ENCODE measurements around the gene LCE4A.

The LCE4A gene

GRCh38 chr1:152745765-152746444 is 37.9 kb downstream of the LCE4A start:
- no peak for DNase-seq

- DNase-seq: no peak
Measured at GRCh38 chr1:152747831-152748230, 39.9 kb downstream of the LCE4A start.

DNA sequence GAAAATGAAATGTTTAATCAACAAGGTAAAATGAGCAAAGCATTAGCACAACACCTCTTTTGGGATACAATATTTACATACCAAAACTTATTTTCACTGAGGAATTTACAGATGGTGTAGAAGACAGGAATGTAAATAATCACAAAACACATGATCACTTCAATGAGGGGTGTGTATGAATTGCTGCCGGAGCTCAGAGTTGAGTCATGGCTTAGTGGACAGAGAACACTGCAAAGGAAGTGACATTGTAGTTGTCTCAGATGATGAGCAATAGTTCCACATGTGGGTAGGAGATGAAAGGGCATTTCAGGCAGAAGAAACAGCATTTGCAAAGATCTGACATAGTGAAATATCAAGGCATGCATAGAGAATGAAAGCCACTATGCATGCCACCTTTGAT is 44.3 kb downstream of the LCE4A start:
- no peak for DNase-seq

DNA sequence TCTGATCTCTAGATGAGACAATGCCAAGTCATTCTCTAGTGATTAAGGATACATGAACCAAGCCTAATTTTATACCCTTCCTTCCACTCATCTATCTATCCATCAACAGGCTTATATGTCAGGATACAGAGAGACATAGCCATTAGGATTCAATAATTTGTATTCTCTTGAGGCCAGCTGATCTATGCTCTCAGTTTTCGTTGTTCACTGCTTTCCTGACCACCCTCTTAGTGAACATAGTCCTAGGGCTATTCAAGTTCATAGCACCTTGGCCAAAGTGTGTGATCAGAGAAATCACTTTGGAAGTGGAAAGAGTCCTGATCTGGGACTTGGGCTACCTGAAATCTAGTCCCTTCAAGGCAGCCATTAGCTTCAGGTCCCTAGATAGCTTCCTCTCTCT is 45.6 kb downstream of the LCE4A start:
- no peak for DNase-seq

GRCh38 chr1:152756872-152757271 is 48.9 kb downstream of the LCE4A start:
- DNase-seq: no peak

DNA sequence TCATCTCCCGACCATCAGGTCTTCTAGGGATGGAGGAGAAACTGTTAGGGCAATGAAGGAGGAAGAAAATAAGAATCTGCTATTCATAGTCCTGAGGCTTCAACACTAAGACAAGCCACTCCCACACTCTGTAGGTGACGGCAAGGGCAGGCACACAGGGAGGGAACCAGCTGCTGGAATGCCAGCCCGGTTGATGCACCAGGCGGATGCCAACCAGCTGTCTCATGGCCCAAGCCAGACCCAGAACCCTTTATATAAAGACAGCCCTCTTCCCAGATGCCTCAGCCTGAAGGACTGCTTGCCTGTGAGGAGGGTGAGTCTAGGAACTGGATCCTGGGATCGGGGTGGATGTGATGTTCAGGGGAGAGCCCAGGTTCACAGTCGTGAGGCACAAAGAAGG is 49.8 kb downstream of the LCE4A start, which contains the start of gene KPRP:
KPRP (plus strand) TSS at position 279 of the 400 bp plus-strand sequence. CDS start 1,564 bp downstream, outside the sequence.
- no peak for DNase-seq

DNA sequence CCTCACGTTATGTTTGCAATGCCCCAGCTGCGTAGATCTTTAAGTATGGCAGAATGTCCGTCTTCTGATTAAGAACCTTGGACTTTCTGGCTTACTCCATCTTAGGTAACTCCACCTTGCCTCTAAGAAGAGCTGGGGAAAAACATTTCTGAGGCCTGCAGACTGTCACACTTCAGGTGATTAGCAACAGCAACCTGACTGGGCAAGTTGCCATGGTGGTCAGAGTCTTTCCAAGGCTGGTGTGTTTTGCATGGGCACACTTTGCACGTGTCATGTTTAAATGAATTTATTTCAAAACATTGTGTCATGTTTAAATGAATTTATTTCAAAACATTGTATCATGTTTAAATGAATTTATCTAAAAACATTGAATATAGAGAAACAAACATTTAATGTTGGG is 50.7 kb downstream of the LCE4A start:
- no peak for DNase-seq
